A549 (cell line): ENCODE measurements around the gene WDR62. TPM values are rescaled to one million over a fixed set of nuclear protein-coding genes. Genes with fewer than 3 reads are reported as not detected.
A peak's percentile ranks its signal among the peaks of the same experiment; 100 is the strongest.

ENCODE experiments used
- ATAC-seq, 2 experiments: fragments of 200-7000 bp in 1 of 2; fragments of >200 bp in 1 of 2; cut with Nextera tagmentation in 1 of 2; cut with Tn5 transposase in 1 of 2; 3 replicates each; pipeline versions ENCODE4 v1.8.0 to v1.9.1; 2018 to 2020; ENCODE audit warnings: mild to moderate bottlenecking in 1 of 2, moderate library complexity in 1 of 2
- CTCF ChIA-PET: fragments of 300-600 bp; sonication (Branson Sonifier 250); formaldehyde crosslinking; extraction: SDS; loops from one replicate; lab custom pipeline; 2021; ENCODE audit warnings: antibody characterized with exemption, inconsistent platforms; lab: Yijun Ruan, JAX
- POLR2A ChIA-PET: fragments of 350-600 bp; formaldehyde crosslinking; extraction: SDS; loops from one replicate; lab custom pipeline; 2021; ENCODE audit warnings: antibody characterized with exemption, inconsistent platforms; lab: Yijun Ruan, JAX
- DNase-seq, 2 experiments: peaks; one replicate each; pipeline versions ENCODE4 v3.0.0 to v3.0.0-alpha.2; 2011 to 2016; ENCODE audit warnings: low read depth in 1 of 2, low spot score in 1 of 2
- FAIRE-seq: peaks from 2 replicates; lab custom pipeline; 2011; peaks lifted over from hg19 to GRCh38; lab: Jason Lieb, UNC
- H3K27ac ChIP-seq, 2 experiments: fragments of >200 bp; sonication (Bioruptor Twin); formaldehyde crosslinking; 3 replicates each; pipeline ENCODE4 v1.5.1; 2016 to 2017
- H3K4me1 ChIP-seq: fragments of >200 bp; sonication (Bioruptor Twin); formaldehyde crosslinking; 3 replicates; pipeline ENCODE4 v1.6.1; 2016
- H3K4me2 ChIP-seq: fragments of >200 bp; sonication (Bioruptor Twin); formaldehyde crosslinking; 3 replicates; pipeline ENCODE4 v1.6.1; 2016
- H3K4me3 ChIP-seq: fragments of >200 bp; sonication (Bioruptor Twin); formaldehyde crosslinking; 3 replicates; pipeline ENCODE4 v1.5.1; 2016
- H3K9me3 ChIP-seq: fragments of >200 bp; sonication (Bioruptor Twin); formaldehyde crosslinking; 3 replicates; pipeline ENCODE4 v1.6.1; 2016
- CBX8 ChIP-seq: fragments of 200-600 bp; sonication (generic); IDR thresholded peaks from 2 replicates; pipeline ENCODE4 v1.6.1; 2016
- CEBPB ChIP-seq, 2 experiments: fragments of >200 bp in 1 of 2; sonication (Bioruptor Twin) in 1 of 2; formaldehyde crosslinking in 1 of 2; IDR thresholded peaks; 2 replicates each; pipeline ENCODE4 v1.6.1; 2012 to 2016
- EHMT2 ChIP-seq: fragments of 200-600 bp; sonication (generic); IDR thresholded peaks from 2 replicates; pipeline ENCODE4 v1.6.1; 2016; ENCODE audit warnings: antibody characterized with exemption, low read depth, mild to moderate bottlenecking, moderate library complexity
- ESRRA ChIP-seq: fragments of 150-350 bp; IDR thresholded peaks from 2 replicates; pipeline ENCODE4 v1.6.1; 2014; ENCODE audit warnings: mild to moderate bottlenecking, low read length, borderline replicate concordance
- FOSB ChIP-seq: fragments of 250-450 bp; sonication (Bioruptor Pico); IDR thresholded peaks from 2 replicates; pipeline ENCODE4 v1.5.0; 2020; ENCODE audit warnings: mild to moderate bottlenecking, moderate library complexity
- FOXS1 ChIP-seq: fragments of 250-450 bp; sonication (Bioruptor Pico); IDR thresholded peaks from 2 replicates; pipeline ENCODE4 v1.5.0; 2020; ENCODE audit warnings: mild to moderate bottlenecking, moderate library complexity
- HOXB13 ChIP-seq: fragments of 250-450 bp; sonication (Bioruptor Pico); IDR thresholded peaks from 2 replicates; pipeline ENCODE4 v1.5.0; 2020; ENCODE audit warnings: low read depth, mild to moderate bottlenecking, moderate library complexity
- KDM1A ChIP-seq: fragments of 200-600 bp; sonication (generic); IDR thresholded peaks from 2 replicates; pipeline ENCODE4 v1.6.1; 2016; ENCODE audit warnings: low read depth, mild to moderate bottlenecking
- KDM5A ChIP-seq: fragments of 200-600 bp; sonication (generic); IDR thresholded peaks from 2 replicates; pipeline ENCODE4 v1.6.1; 2016; ENCODE audit warnings: antibody characterized with exemption, mild to moderate bottlenecking
- MAZ ChIP-seq: fragments of 150-350 bp; IDR thresholded peaks from 2 replicates; pipeline ENCODE4 v1.6.1; 2014; ENCODE audit warnings: antibody characterized with exemption, low read depth, low read length, borderline replicate concordance
- NR3C1 ChIP-seq: fragments of >200 bp; sonication (Bioruptor Twin); formaldehyde crosslinking; IDR thresholded peaks from 3 replicates; pipeline ENCODE4 v1.6.1; 2017
- PHF8 ChIP-seq: fragments of 200-600 bp; sonication (generic); IDR thresholded peaks from 2 replicates; pipeline ENCODE4 v1.6.1; 2016; ENCODE audit warnings: low read depth, mild to moderate bottlenecking, antibody characterized with exemption, moderate library complexity, borderline replicate concordance
- RFX5 ChIP-seq: fragments of 450-650 bp; IDR thresholded peaks from 2 replicates; pipeline ENCODE4 v1.7.1; 2014; ENCODE audit warnings: antibody characterized with exemption, mild to moderate bottlenecking, moderate library complexity
- SMC3 ChIP-seq: fragments of >200 bp; sonication (Bioruptor Twin); formaldehyde crosslinking; IDR thresholded peaks from 3 replicates; pipeline ENCODE4 v1.6.1; 2018; ENCODE audit warnings: inconsistent platforms
- SREBF2 ChIP-seq: fragments of 450-650 bp; IDR thresholded peaks from 2 replicates; pipeline ENCODE4 v1.6.1; 2014; ENCODE audit warnings: mild to moderate bottlenecking, moderate library complexity
- TFCP2L1 ChIP-seq: fragments of 250-450 bp; sonication (Bioruptor Pico); IDR thresholded peaks from 2 replicates; pipeline ENCODE4 v1.5.0; 2021; ENCODE audit warnings: mild to moderate bottlenecking
- ZC3H11A ChIP-seq: fragments of 450-650 bp; IDR thresholded peaks from 2 replicates; pipeline ENCODE4 v1.6.1; 2014; ENCODE audit warnings: antibody characterized with exemption, mild to moderate bottlenecking
- ZFP36 ChIP-seq: fragments of 450-650 bp; IDR thresholded peaks from 2 replicates; pipeline ENCODE4 v1.6.1; 2014; ENCODE audit warnings: borderline replicate concordance; ENCODE audit not compliant: partially characterized antibody
- ZSCAN20 ChIP-seq: fragments of 250-450 bp; sonication (Bioruptor Pico); IDR thresholded peaks from 2 replicates; pipeline ENCODE4 v1.8.0; 2022; ENCODE audit warnings: mild to moderate bottlenecking, moderate library complexity
- WGBS: methylation state at CpG from one replicate; pipeline ENCODE4 v1.1.6; 2017; ENCODE audit errors: missing lambda C conversion rate; 5-methylcytosine and 5-hydroxymethylcytosine counted together
- polyA plus RNA-seq, 4 experiments: library from polyadenylated mRNA; depleted of rRNA in 3 of 4; stranded (reverse); fragments of >200 nt; fragmentation: RNase III in 1 of 4; extraction: RNeasy Plus Mini Kit Qiagen cat#74134 plus additional on column Dnase treatment in 1 of 4; gene quantifications; 2 replicates in 3 of 4; 3 replicates in 1 of 4; pipeline ENCODE4 v1.2.3, GENCODE V29; 2011 to 2017
- TF ChIP-seq, protein P1 (sequence below): fragments of >200 bp; sonication (Bioruptor Twin); formaldehyde crosslinking; IDR thresholded peaks from 2 replicates; pipeline ENCODE4 v1.6.1; 2016
- TF ChIP-seq, protein P2 (sequence below): IDR thresholded peaks from 2 replicates; pipeline ENCODE4 v1.6.1; 2012
- TF ChIP-seq, protein P3 (sequence below): fragments of >200 bp; sonication (Bioruptor Twin); formaldehyde crosslinking; IDR thresholded peaks from 3 replicates; pipeline ENCODE4 v1.5.1; 2016
- TF ChIP-seq, protein P4 (sequence below): IDR thresholded peaks from 2 replicates; pipeline ENCODE4 v1.6.1; 2012; ENCODE audit warnings: low read depth, borderline replicate concordance
- TF ChIP-seq, protein P5 (sequence below): fragments of >200 bp; sonication (Bioruptor Twin); formaldehyde crosslinking; IDR thresholded peaks from 3 replicates; pipeline ENCODE4 v1.6.1; 2016
- TF ChIP-seq, protein P6 (sequence below): fragments of 250-450 bp; sonication (Bioruptor Pico); IDR thresholded peaks from 2 replicates; pipeline ENCODE4 v1.5.0; 2021; ENCODE audit warnings: mild to moderate bottlenecking, moderate library complexity, borderline replicate concordance

WDR62 gene
- polyA plus RNA-seq, 2 of the 4 experiments (the other 2 are of a cell fraction) = 15.5 to 32.9 TPM

DNA sequence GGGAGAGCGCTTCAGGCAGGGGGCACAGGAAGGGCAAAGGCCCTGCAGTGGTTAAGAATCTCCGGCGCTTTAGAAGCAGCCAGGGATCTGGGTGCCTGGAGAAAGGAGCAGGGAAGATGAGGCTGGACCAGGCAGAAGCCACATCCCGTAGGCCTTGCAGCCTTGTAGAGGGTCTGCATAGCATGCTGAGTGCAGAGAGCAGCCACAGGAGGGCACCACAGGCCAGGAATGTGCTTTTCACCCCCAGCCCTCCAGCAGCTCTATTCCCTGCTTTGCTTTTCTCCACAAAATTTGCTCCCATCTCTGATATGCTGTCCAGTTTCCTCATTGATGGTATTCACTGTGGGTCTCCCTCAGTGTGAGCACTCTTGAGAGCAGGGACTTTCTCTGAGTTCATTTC, 5.7 kb downstream of the WDR62 start (continued):
- TF ChIP-seq NR3C1 (no peak), PHF8 (no peak), MAZ (no peak), KDM5A (no peak), HOXB13 (no peak), ZC3H11A (no peak), SMC3 (peak; percentile 54; the same call in 2 of the 3 replicates), CEBPB (IDR thresholded peaks at IDR 0.05) (no peak)
- TF ChIP-seq, protein P1, sequence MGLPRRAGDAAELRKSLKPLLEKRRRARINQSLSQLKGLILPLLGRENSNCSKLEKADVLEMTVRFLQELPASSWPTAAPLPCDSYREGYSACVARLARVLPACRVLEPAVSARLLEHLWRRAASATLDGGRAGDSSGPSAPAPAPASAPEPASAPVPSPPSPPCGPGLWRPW = no peak
- TF ChIP-seq, protein P2, sequence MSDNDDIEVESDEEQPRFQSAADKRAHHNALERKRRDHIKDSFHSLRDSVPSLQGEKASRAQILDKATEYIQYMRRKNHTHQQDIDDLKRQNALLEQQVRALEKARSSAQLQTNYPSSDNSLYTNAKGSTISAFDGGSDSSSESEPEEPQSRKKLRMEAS = no peak
- TF ChIP-seq, protein P3, sequence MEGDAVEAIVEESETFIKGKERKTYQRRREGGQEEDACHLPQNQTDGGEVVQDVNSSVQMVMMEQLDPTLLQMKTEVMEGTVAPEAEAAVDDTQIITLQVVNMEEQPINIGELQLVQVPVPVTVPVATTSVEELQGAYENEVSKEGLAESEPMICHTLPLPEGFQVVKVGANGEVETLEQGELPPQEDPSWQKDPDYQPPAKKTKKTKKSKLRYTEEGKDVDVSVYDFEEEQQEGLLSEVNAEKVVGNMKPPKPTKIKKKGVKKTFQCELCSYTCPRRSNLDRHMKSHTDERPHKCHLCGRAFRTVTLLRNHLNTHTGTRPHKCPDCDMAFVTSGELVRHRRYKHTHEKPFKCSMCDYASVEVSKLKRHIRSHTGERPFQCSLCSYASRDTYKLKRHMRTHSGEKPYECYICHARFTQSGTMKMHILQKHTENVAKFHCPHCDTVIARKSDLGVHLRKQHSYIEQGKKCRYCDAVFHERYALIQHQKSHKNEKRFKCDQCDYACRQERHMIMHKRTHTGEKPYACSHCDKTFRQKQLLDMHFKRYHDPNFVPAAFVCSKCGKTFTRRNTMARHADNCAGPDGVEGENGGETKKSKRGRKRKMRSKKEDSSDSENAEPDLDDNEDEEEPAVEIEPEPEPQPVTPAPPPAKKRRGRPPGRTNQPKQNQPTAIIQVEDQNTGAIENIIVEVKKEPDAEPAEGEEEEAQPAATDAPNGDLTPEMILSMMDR = peak; percentile 77

DNA sequence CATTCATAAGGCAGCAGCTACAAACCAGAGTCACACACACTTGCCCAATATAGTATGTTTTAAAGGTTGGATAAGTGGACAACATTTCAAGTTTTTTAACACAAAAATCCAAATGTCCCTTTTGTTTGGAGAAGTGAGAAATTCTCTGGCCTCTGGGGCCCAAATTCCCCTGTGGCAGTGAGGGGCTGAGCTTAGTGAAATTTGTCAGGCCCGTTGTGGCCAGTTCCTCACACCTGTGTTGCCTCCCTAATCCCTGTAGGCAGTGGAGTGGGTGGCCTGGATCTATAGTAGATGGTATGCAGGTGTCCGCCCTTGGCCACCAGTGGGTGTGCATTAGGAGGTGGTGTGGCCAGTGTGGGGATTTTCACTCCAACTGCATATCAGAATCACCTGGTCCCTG, 6.7 kb downstream of the WDR62 start:
- WGBS = 93% methylated on average over 2 of the region's 2 CpGs
- ChIA-PET CTCF (interaction anchor here (0.6 to 11.9 kb wide), 43 partner anchors 9 to 191 kb away, joined by 3 to 157 read pairs (median 5); partner anchors contain the start of genes OVOL3, POLR2I, TBCB and ZNF146), POLR2A (interaction anchor here (1.9 kb wide), 1 partner anchor 54 kb away, joined by 14 read pairs; the partner anchor contains the start of genes POLR2I and TBCB)
- Histone ChIP-seq H3K4me3 (no peak overlapping the region), H3K4me2 (no peak overlapping the region), H3K9me3 (no peaks in the 10 kb centered on the region), H3K27ac (no peak overlapping the region), H3K4me1 (peaks cover 6% of the 10 kb centered on the region; the same call in 2 of the 3 replicates)
- ATAC-seq (no peak), FAIRE-seq (no peak), DNase-seq (no peak)
- TF ChIP-seq ZC3H11A = no peak
- TF ChIP-seq, protein P4, sequence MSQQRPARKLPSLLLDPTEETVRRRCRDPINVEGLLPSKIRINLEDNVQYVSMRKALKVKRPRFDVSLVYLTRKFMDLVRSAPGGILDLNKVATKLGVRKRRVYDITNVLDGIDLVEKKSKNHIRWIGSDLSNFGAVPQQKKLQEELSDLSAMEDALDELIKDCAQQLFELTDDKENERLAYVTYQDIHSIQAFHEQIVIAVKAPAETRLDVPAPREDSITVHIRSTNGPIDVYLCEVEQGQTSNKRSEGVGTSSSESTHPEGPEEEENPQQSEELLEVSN = no peak
- TF ChIP-seq KDM1A = no peak
- TF ChIP-seq, protein P1 = no peak
- no peak for TF ChIP-seq FOXS1 (CRISPR knock-in tag)
- no peak for TF ChIP-seq RFX5
- TF ChIP-seq, protein P5, sequence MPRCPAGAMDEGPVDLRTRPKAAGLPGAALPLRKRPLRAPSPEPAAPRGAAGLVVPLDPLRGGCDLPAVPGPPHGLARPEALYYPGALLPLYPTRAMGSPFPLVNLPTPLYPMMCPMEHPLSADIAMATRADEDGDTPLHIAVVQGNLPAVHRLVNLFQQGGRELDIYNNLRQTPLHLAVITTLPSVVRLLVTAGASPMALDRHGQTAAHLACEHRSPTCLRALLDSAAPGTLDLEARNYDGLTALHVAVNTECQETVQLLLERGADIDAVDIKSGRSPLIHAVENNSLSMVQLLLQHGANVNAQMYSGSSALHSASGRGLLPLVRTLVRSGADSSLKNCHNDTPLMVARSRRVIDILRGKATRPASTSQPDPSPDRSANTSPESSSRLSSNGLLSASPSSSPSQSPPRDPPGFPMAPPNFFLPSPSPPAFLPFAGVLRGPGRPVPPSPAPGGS = no peak
- no peak for TF ChIP-seq MAZ
- TF ChIP-seq ZFP36 = no peak
- no peak for TF ChIP-seq TFCP2L1
- no peak for TF ChIP-seq FOSB (CRISPR knock-in tag)
- TF ChIP-seq NR3C1 = no peak
- no peak for TF ChIP-seq CBX8

DNA sequence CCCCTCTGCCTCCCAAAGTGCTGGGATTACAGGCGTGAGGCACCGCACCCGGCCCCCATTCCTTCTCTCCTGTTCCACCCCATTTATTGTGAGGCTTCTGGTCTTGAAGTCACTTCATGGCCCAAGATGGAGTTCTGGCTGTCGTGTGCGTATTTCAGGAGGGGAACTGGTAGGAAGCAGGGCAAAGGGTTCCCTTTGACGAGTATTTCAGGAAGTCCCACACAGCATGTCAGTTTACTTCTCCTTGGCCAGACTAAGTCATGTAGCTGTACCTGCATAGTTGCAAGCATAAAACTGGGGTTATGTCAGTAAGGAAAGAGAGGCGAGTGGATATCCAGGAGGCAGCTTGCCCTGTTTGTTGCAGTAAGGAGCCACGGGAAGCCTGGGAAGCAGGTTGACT, 10.1 kb downstream of the WDR62 start:
- ATAC-seq = no peak
- no peak for FAIRE-seq

More for the DNA sequence above, 10.1 kb downstream of the WDR62 start:
- POLR2A ChIA-PET = no interaction called here
- WGBS = 96% methylated on average over 8 of the region's 8 CpGs
- DNase-seq = no peak
- CTCF ChIA-PET = interaction anchor here (1.0 to 4.7 kb wide), 3 partner anchors 8 to 96 kb away, joined by 3 to 40 read pairs (median 6); partner anchors contain the start of genes THAP8 and WDR62
- Histone ChIP-seq H3K4me1 (peaks cover under 1% of the 10 kb centered on the region; the same call in 2 of the 3 replicates), H3K4me2 (no peak overlapping the region), H3K27ac (no peak overlapping the region), H3K4me3 (no peak overlapping the region), H3K9me3 (no peaks in the 10 kb centered on the region)
- TF ChIP-seq ESRRA (no peak), ZSCAN20 (CRISPR knock-in tag) (no peak), EHMT2 (no peak), SREBF2 (no peak)
- TF ChIP-seq, protein P6, sequence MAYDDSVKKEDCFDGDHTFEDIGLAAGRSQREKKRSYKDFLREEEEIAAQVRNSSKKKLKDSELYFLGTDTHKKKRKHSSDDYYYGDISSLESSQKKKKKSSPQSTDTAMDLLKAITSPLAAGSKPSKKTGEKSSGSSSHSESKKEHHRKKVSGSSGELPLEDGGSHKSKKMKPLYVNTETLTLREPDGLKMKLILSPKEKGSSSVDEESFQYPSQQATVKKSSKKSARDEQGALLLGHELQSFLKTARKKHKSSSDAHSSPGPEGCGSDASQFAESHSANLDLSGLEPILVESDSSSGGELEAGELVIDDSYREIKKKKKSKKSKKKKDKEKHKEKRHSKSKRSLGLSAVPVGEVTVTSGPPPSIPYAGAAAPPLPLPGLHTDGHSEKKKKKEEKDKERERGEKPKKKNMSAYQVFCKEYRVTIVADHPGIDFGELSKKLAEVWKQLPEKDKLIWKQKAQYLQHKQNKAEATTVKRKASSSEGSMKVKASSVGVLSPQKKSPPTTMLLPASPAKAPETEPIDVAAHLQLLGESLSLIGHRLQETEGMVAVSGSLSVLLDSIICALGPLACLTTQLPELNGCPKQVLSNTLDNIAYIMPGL (CRISPR knock-in tag) = no peak
